GM18858 (cell line): Measurements from ENCODE around the gene KRTAP5-4.
"Not testable (repeated sequence)": the region's sequence is repeated elsewhere in the genome, so short reads cannot be mapped to it uniquely, and the experiment has no call there.

Experiments used
- ATAC-seq: cut with Tn5 transposase; IDR thresholded peaks from one replicate; pipeline ENCODE4 v1.9.1; 2021; ENCODE audit not compliant: unreplicated experiment

KRTAP5-4 gene, protein sequence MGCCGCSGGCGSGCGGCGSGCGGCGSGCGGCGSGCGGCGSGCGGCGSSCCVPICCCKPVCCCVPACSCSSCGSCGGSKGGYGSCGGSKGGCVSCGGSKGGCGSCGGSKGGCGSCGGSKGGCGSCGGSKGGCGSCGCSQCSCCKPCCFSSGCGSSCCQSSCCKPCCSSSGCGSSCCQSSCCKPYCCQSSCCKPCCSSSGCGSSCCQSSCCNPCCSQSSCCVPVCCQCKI

DNA sequence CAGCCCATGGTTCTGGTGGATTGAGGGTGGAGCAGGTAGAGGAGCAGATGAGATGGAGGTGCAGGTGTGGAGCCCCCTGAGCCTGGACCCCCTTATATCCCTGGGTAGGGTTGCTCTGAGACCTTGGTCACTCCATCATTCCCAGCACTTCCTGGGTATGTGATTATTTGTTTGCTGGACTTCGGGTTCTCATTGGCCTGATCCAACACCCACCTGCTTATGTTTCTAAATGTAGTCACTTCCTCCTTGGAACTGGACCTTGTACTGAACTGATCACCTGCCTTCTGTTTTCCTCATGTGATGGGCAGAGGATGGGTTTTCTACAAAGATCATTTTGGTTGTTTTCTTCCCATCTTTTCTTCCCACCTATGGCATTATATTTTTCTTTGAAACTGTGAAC lies at the start of gene KRTAP5-4:
Gene KRTAP5-4, minus strand, starts transcription at position 53 of the 400 bp plus-strand sequence. Its CDS starts 45 bp downstream, at position 8.
- ATAC-seq = no peak

DNA sequence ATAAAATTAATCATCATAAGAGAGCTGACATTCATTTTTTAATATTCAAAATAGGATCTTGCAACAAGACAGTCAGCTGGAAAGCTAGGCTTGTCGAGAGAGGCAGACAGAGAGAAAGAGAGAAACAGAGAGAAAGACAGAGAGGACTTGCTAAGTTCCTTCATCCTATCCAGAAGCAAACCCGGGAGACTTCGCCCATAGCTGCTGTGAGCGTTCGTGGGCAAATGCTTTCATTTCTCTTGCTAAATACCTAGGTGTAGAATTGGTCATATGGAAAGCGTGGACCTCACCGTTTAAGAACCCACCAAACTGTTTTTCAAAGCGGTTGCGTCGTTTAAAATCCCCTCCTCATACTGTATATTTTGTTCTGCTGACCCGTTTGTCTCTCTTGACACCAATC lies 49.7 kb upstream of the KRTAP5-4 start:
- no peak for ATAC-seq

DNA sequence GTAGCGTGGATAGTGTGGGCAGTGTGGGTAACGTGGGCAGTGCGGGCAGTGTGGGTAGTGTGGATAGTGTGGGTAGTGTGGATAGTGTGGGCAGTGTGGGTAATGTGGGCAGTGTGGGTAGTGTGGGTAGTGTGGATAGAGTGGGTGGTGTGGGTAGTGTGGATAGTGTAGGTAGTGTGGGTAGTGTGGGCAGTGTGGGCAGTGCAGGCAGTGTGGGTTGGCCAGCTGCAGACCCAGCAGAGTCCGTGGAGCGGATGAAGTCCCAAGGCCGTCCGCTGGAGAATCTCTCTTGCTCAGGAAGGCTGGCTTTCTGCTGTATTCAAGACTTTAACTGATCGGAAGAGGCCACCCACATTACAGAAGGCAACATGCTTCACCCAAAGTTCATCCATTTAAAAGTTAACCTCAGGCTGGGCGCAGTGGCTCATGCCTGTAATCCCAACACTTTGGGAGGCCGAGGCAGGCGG lies 49.0 kb upstream of the KRTAP5-4 start:
- no peak for ATAC-seq

DNA sequence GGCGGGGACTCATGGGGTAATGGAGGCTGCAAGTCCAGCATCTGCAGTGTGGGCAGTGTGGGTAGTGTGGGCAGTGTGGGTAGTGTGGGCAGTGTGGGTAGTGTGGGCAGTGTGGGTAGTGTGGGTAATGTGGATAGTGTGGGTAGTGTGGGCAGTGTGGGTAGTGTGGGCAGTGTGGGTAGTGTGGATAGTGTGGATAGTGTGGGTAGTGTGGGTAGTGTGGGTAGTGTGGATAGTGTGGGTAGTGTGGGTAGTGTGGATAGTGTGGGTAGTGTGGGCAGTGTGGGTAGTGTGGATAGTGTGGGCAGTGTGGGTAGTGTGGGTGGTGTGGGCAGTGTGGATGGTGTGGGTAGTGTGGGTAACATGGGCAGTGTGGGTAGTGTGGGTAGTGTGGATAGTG lies 48.5 kb upstream of the KRTAP5-4 start:
- not testable (repeated sequence) for ATAC-seq

DNA sequence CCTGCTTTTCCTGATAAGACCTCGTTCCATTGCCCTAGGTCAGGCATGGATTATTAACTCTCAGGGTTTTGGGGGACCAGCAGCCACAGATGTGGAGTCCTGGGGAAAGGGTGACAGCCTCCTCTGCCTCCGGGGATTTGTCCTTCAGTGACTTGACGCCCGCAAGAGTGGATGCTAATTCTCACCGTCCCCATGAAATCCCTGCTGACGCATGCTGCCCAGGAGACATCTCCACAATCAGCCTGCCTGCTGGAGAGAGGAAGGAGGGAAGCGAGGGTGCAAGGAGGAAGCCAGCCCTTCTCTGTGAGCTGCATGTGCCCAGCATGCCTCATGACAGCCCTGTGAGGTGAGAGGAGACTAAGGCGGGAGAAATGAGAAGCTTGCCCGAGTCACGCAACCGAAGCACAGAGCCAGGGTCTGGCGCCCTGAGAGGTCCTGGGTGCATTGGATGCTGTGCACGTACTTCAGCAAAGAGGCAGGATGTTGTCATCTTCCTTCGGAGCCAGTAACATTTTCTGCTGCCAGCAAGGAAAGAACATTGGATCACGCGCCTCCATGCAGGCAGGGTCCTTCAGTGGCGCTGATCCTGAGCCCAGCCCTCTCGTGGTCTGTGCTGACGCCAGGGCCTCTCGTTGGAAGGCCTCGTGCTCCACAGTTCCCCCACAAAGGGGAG lies 47.7 kb upstream of the KRTAP5-4 start:
- no peak for ATAC-seq

DNA sequence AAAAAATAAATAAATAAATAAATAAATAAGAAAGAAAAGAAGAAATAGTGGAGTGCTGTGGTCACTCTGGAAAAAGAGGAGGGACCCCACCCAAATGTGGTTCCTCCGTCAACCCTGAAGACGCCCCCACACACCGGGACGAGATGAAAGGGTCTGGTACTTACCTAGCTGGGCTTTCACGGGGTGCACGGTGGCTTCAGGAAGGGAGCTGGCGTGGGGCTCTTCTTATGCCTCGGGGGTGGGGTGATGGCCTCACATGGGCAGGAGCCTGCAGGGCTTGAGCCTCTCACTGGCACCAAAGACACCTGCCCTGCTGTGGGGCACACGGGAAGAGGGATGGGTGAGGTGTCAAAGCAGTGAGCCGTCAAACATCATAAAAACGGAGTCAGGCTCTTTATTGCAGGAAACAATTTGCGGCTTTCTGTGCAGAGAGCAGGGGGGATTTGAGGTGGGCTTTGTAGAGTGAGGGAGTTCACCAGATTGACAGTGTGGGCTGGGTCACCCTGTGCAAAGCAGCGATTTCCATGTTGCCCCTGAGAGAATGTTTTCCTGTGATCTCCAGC lies 47.1 kb upstream of the KRTAP5-4 start:
- ATAC-seq = no peak

DNA sequence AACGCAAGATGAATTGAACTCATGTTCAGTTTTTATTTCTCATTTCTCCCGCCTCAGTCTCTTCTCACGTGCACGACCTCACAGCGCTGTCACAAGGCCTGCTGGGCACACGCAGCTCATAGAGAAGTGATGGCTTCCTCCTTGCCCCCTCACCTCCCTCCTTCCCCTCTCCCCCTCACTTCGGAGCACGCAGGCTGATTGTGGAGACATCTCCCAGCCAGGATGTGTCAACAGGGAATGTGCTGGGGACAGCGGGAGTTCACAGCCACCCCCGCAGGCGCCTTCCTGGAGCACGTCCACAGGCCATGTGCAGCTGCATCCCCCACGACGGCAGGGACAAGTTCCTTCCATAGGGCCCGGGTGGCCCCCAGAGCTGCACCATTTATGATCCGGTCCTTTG lies 46.0 kb upstream of the KRTAP5-4 start:
- ATAC-seq = no peak

DNA sequence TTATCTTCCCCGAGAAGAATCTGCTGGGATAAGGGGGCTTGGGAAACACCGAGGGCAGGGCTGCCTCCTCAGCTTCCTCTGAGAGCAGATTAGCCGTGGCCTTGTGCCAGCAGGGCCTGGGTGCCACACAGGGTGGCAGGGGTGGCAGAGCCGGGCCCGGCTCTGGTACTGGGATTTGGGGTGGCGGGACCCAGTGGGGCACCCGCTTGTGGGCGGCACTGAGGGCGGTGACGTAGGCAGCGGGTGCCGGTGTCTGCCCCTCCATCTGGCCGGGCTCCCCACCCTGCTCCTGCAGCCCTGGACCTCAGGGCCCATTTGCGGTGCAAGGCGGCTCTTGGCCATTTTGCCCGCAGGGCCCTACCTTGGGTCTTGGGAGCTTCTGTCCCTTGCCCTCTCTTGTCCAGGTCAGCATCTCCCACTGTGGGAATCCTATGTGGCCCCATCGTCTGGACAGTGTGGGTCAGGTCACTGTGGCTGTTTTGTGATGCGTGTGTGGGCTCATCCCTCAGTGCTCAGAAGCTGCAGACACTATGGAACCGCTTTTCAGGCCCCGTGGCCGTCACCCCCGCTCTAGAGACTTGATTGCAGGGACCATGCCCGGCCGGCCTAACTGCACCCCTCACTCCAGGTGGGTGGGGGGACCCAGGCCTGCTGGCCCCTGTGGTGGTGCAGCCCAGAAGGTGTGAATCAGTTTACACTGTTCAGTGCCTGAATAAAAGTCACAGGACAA lies 45.3 kb upstream of the KRTAP5-4 start:
- no peak for ATAC-seq

DNA sequence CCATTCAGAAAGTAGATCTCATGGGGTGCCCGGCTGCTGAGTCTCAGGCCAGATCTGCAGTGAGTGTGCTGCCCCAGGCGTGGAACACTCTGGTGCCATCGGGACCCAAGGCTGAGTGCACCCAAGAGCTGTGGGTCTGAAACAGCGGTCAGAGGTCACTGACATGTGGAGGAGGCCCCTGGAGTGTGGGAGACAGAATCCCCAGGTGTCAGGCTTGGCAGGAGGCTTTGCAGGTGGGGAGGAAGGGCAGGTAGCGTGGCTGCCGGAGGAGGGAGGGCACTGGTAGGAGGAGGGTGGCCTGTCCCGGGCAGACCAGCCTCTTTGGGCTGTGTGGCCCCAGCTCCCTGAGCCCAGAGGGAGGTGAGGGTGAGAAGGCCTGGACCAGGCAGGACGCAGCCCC lies 43.4 kb upstream of the KRTAP5-4 start:
- ATAC-seq = no peak

DNA sequence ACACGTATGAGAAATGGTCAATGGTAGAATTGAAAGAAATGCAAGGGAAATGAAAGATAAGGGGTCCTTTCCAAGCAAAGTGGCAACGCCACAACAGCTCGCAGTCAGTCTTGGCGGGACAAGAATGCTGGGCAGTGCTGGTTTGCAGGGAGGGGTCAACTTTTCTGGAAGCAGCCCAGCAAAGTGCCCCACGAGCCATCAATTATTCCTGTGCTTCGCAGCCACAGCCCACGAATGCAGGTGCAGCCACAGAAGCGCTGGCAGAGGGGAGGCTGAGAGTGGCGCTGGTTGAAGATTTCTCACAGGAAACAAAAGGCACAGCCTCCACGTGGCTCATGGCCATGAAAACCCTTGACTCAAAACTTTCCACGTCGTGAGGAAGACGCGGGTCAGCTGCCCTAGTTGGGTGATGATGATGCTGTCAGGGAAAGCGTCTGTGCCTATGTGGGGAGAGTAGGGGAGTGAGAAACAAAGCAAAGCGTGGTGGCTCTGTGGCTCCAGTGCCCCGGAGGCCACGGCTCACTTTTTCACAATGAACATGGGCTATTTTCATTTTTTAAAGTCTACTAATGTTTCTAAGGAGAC lies 40.9 kb upstream of the KRTAP5-4 start:
- ATAC-seq = not testable (repeated sequence)

DNA sequence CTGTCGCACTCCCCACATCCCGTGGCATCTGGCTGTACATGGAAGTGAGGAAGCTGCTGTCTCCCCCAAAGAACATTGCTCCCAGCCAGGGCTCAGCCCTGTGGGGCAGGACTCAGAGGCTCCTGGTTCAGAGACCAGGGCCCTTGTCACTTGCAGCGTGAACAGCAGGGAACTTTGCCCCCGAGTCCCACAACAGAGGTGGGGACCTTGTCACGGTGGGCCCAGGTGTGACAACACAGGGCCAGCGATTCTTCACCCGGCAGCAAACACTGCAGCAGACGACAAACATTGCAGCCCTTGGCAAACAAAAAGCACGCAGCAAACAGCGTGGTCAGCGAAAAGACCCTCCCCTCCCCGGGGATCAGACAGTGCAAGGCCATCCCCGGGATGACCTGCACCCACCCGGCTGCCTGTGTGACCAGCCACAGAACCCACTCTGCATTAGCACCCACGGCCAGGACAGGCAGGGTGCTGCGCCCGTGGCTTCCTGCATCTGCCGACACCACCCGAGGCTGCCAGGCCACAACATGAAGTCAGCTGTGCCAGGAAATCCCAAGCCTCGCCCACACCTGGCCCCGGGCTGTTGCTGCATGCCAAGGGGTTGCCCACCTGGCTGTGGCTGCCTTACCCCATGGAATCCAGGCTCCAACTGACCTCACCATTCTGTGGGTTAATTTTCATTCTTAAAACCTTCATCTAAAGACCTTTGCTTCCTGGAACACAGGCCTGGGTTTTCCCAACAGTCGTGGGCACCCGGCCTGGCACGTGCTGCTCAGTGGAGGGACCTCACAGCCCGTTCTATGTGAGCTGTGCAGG lies 39.7 kb upstream of the KRTAP5-4 start:
- not testable (repeated sequence) for ATAC-seq

DNA sequence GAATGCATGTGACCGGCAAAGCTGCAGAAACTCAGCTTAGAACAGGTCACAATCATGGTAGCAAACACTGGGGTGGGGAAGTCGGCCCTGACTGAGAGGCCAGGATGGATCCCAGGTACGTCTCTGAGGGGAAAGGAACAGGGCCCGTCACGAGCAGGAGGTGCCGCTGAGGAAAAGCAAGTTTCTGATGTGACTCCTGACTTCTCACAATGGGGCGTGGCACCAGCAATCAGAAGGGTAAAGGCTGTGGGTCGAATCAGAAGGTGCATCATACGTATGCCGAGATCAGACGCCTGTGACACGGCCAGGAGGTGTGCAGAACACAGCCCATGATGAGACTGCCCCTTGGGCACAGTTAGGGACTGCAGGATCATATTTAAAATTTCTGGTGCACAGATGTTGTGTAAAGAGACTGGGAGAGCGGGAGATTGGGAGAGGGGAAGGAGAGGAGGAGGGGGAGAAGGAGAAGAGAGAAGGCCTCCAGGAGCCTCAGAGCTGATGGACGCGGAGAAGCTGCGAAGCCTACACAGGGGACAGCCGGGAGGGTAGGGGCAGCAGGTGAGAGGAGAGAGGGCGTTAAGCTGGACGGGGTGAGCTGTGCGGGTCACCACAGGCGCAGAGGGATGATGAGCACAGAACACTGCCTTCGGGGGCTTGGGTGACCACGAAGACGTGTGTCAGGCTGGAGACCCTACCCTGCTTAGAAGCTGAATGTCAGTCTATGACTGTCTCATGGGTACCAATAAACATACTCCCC lies 38.4 kb upstream of the KRTAP5-4 start:
- no peak for ATAC-seq

DNA sequence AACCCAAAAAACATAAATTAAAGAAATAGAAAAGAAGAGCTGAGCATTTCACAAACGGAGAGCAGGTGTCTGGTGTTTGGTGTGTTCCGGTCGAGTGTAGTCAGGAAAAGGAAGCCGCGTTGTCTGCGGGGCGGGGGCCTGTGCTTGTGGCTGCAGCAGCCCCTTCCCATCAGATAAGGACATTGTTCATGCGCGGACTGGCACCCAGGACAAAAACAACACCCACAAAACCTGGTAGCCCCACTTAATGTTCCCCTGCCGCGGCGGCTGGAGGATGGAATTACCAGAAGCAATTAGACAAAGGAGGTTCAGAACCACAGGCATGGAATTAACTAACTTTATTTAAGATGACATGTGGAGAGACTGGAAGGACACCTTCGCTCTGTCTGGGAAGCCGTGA lies 37.6 kb upstream of the KRTAP5-4 start:
- ATAC-seq = no peak

DNA sequence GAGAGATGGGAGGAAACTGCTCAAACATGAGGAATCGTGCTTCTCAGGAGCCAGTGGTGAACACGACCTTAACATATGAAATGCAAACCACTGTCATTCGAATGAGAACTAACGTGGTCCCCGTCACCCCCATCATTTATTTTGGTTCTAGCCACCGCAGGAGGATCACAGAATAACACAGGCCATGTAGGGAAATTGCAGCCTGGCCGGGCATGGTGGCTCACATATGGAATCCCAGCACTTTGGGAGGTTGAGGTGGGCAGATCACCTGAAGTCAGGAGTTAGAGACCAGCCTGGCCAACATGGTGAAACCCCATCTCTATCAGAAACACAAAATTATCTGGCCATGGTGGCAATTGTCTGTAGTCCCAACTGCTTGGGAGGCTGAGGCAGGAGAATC lies 34.7 kb upstream of the KRTAP5-4 start:
- ATAC-seq = no peak

DNA sequence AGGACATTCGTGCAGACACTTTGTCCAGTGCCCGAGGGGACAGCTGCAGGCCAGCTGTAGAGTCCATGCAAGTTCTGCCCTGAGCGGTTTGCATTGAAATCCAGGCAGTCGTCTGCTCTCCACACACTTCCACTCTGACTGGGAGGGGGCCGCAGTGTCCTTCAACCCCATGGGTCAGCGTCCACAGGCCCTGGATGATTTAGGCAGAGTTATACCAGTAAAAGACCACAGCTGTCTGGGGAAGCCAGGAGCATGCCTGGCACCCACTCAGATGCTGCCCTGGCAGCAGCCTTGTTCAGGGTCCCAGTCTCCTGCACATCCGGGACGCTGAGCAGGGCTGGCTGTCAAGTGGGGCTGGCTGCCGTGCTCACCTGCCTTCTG lies 34.1 kb upstream of the KRTAP5-4 start:
- ATAC-seq = no peak

DNA sequence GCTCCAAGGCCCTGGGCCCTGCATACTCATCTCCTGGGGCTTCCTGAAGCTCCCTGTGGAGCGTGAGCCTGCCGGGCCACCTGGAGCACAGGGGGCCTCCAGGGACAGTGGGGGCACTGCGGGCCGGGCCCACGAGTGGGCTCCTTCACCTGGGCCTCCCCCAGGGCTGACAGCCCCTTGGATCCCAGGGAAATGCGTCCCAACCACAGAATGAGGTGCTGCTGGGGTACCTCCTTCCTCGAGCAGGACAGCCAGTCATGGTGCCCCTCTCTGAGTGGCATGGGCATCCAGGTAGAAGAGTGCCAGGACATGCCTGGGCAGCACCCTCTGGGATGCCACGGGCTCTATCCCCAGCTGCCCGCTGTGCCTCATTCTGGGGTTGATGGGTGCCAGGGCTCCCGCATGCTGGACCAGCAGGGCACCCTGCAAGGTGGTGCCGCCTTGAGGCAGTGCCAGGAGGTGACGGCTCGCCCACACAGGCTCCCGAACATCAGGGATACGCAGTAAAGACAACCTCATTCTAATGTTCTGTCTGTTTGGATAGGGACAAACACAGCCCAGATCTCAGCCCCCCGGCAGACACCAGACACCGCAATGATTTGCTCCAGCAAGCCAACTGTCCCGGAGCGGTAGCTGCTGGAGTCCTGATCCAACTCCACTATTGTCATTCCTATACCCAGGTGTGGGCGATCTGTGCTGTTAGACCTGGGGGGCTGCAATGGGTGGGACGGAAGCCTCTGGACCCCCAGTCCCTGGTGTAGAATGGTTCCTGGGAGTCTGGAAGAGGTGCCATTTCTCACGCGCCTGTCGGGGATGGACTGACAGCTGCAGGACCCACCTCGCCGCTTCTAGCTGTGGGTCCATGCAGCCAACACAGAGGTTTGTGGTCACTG lies 33.5 kb upstream of the KRTAP5-4 start:
- ATAC-seq = no peak

DNA sequence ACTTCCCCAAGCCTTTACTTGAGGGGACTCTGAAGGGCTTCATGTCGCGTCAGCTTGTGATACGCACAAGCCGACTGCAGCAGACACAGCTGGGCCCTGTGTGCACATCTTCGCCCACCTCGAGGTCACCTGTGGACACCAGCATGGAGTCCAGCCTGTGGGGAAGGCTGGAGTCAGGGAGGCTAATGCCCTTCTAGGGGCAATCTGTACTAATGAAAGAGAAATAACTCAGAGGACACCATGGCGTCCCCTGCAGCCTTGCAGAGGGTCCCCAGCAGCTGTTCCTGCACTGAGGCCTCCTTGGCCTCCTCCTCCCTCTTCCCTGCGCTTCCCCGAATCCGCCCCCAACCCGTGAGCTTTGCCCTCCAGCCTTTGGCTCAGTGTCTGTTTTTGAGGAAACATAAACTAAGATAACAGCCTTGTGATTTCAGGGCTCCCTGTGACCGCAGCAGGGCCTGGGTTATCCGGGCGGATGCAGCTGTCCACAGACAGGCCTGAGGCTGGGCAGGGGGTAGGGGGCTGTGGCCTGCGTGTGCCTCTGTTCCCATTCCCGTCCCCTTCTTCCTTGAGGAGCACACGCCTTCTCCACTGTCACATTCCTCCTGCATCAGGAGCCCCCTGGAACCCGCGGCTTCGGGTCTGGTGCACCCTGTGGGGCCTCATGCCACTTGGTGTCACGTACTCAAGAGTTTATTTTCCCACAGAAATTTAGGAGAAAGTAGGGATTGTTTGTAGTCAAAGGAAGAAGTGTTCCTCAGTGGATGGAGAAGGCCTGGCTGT lies 32.6 kb upstream of the KRTAP5-4 start:
- no peak for ATAC-seq
